Left ventricle myocardium inferior (tissue), 1 donor: ENCODE results near the gene CAPN15. TPM values are rescaled to one million over a fixed set of nuclear protein-coding genes. Genes with fewer than 3 reads are reported as not detected.

ENCODE experiments used
- DNase-seq: peaks from one replicate; pipeline ENCODE4 v3.0.0-alpha.2; 2020
- H3K27ac ChIP-seq: fragments of 200-600 bp; replicated peaks from 2 replicates; pipeline ENCODE4 v1.8.0; 2021
- H3K27me3 ChIP-seq: fragments of 200-600 bp; 2 replicates; pipeline ENCODE4 v1.8.0; 2021; ENCODE audit warnings: low read depth
- H3K36me3 ChIP-seq: fragments of 200-600 bp; 2 replicates; pipeline ENCODE4 v1.8.0; 2021
- H3K4me1 ChIP-seq: fragments of 200-600 bp; 2 replicates; pipeline ENCODE4 v1.8.0; 2021
- H3K4me3 ChIP-seq: fragments of 200-600 bp; 2 replicates; pipeline ENCODE4 v1.8.0; 2021; ENCODE audit warnings: mild to moderate bottlenecking, moderate library complexity
- H3K9me3 ChIP-seq: fragments of 200-600 bp; replicated peaks from 2 replicates; pipeline ENCODE4 v1.8.0; 2021
- intact Hi-C: fragments of 100-400 bp; cut with micrococcal nuclease; formaldehyde crosslinking; loops from one replicate; pipeline ENCODE4 v1.11.0; 2022
- total RNA-seq: library from RNA; stranded (reverse); fragmentation: NEBNext Ultra II Directional; extraction: Animal tissue kit (Norgen Biotek cat#: 25700); gene quantifications from one replicate; pipeline ENCODE4 v1.2.1, GENCODE V29; 2021
- TF ChIP-seq, protein P1 (sequence below): fragments of 200-600 bp; IDR thresholded peaks from 2 replicates; pipeline ENCODE4 v1.8.0; 2021; ENCODE audit warnings: antibody characterized with exemption, mild to moderate bottlenecking, borderline replicate concordance
- donor health status: DM: no; HTN: yes; CAD: no; lungs with severe emphysema.

Gene CAPN15
- total RNA-seq, 1 donor from 2014 or later, result 17.4 TPM

DNA sequence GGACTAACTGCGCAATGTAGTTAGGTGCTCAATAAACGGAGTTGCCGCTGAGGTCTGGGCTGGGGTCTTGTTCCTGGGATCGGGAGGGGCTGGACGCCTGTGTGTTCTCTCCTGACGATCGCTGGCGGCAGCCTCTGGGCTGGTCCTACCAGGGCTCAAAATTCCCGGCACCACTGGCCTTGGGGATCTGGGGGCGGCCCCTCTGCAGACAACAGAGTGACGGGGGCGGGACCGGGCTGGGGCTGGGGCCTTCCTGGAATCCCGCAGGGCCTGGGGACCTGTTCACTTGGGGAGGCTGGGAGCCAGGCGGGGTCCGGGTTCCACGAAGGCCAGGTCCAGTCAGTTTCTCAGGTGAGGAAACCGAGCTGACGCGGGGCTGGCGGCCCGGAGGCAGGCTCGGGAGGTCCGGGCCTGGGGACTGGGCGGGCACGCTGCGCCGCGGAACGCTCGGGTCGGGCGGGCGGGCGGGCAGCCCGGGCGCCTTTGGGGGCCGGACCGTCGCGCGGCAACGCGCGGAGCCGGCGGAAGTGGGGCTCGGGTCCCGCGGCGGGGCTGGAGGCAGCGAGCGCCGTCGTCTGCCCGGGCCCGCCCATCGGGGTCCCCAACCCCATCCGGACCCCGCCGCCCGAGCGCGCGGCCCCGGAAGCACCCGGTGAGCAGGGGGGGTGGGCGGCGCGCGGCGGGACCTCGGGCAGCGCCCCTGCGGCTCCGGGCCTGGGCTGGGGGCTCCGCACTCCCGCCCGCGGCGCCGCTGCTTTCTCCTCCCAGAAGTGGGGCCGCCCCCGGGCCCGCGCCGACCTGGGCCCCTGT is 42.1 kb downstream of the CAPN15 start, which contains the start of gene PIGQ:
Gene PIGQ, plus strand, starts transcription at position 524 of the 810 bp plus-strand sequence. CDS start 4,107 bp downstream, outside the sequence.
- TF ChIP-seq, protein P1, sequence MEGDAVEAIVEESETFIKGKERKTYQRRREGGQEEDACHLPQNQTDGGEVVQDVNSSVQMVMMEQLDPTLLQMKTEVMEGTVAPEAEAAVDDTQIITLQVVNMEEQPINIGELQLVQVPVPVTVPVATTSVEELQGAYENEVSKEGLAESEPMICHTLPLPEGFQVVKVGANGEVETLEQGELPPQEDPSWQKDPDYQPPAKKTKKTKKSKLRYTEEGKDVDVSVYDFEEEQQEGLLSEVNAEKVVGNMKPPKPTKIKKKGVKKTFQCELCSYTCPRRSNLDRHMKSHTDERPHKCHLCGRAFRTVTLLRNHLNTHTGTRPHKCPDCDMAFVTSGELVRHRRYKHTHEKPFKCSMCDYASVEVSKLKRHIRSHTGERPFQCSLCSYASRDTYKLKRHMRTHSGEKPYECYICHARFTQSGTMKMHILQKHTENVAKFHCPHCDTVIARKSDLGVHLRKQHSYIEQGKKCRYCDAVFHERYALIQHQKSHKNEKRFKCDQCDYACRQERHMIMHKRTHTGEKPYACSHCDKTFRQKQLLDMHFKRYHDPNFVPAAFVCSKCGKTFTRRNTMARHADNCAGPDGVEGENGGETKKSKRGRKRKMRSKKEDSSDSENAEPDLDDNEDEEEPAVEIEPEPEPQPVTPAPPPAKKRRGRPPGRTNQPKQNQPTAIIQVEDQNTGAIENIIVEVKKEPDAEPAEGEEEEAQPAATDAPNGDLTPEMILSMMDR, result no peak
- no peaks in the 10 kb centered on the region for H3K9me3 ChIP-seq
- H3K4me1 ChIP-seq, result peaks cover 48% of the 10 kb centered on the region
- intact Hi-C loops, result no loop called here
- peak; percentile 71 for DNase-seq
- peaks cover 5% of the 10 kb centered on the region for H3K27me3 ChIP-seq
- H3K4me3 ChIP-seq, result peak within 1 kb of the TSS; percentile 80
- H3K36me3 ChIP-seq, result peaks cover 8% of the 10 kb centered on the region
- peak within 1 kb of the TSS; percentile 89 for H3K27ac ChIP-seq

DNA sequence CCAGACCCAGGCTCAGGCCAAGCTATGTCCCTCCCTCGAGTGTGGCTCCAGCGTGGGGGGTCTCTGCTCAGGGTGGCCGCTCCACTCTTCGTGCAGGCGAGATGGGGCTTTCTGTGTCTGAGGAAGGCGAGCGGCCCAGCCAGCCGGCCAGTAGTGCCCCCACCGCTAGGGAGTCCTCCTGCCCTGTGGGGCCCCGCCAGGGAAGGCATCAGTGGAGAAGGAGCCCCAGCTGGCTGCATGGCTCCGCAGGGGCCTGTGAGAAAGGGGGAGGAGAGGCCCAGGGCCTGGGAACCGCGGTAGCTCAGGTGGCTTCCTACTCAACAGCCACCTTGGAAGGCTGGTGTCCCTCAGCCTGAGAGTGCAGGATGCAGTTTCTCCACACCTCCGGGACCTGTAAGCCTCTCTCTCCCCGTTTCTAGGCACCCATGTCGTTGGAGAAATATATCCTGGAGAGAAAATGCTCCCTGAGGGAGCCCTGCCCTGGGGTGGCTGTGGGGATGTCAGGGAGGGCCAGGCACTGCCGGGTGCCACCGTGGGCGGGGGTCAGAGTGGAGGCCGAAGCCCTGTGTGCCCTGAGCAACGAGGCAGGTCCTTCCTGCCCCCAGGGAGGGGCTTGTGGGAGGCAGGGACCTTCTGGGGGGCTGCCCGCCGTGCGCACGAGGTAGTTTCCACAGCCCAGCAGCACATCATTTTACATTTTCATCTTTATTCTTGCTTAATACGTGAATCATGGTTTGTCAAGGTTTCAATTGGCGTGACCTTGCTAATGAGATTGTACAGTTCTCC is 45.5 kb downstream of the CAPN15 start:
- DNase-seq, result no peak
- H3K27ac ChIP-seq, result no peak overlapping the region
- intact Hi-C loops, result no loop called here
- TF ChIP-seq, protein P1, result no peak
- H3K27me3 ChIP-seq, result no peaks in the 10 kb centered on the region
- H3K4me3 ChIP-seq, result no peak overlapping the region
- H3K9me3 ChIP-seq, result no peaks in the 10 kb centered on the region
- H3K36me3 ChIP-seq, result peaks cover 21% of the 10 kb centered on the region
- H3K4me1 ChIP-seq, result peaks cover 25% of the 10 kb centered on the region

GRCh38 chr16:574021-574760 is 46.7 kb downstream of the CAPN15 start:
- intact Hi-C loops, result no loop called here
- Histone ChIP-seq H3K9me3 (no peaks in the 10 kb centered on the region), H3K27ac (no peak overlapping the region), H3K36me3 (peaks cover 21% of the 10 kb centered on the region), H3K4me1 (peaks cover 19% of the 10 kb centered on the region), H3K4me3 (no peak overlapping the region), H3K27me3 (no peaks in the 10 kb centered on the region)
- TF ChIP-seq, protein P1, result no peak
- no peak for DNase-seq

DNA sequence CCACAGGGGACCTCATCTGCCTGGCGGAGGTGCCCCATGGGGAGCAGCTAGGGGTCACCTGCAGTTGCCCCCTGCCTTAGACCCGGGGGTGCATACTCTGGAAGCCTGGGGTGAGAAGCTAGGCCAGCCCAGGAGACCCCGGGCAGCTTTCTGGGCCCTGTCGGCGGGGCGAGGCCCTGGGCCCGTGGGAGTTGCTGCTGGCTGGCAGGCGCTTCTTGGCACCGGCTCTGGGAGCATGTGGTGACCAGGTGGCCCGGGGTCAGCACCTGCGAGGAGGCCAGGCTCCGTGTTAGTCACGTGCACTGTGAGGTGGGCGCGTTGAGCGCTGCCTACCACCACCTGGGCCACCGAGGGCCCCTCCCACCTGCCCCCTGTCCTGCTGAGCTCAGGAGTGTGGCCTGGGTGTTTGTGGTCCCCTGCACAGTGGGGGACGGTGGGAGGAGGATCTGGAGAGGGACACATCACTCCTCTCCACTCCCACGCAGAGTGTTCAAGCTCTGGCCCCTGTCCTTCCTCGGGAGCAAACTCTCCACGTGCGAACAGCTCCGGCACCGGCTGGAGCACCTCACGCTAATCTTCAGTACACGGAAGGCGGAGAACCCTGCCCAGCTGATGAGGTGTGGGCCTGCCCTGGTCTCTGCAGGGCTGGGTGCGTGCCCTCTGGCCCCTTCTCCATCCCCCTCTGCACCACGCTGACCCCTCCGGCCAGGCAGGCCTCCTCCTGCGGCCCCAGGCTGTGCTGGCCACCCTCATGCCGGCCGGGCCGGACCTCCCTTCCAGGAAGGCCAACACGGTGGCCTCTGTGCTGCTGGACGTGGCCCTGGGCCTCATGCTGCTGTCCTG is 48.1 kb downstream of the CAPN15 start:
- intact Hi-C loops, result no loop called here
- H3K4me1 ChIP-seq, result peaks cover 10% of the 10 kb centered on the region

More for the DNA sequence above, 48.1 kb downstream of the CAPN15 start:
- Histone ChIP-seq H3K27ac (no peak overlapping the region), H3K9me3 (no peaks in the 10 kb centered on the region), H3K4me3 (no peak overlapping the region), H3K27me3 (no peaks in the 10 kb centered on the region), H3K36me3 (peaks cover 21% of the 10 kb centered on the region)
- TF ChIP-seq, protein P1, result no peak
- no peak for DNase-seq
